RWPE2 (cell line): Measurements from ENCODE around the gene CDCA3.
"Not testable (repeated sequence)": the region's sequence is repeated elsewhere in the genome, so short reads cannot be mapped to it uniquely, and the experiment has no call there.

Experiments
- ATAC-seq: fragments of 200-7000 bp; cut with Tn5 transposase; 3 replicates; pipeline ENCODE4 v1.9.1; 2021; ENCODE audit warnings: low read depth
- DNase-seq: peaks from one replicate; pipeline ENCODE4 v3.0.0-alpha.2; 2020; ENCODE audit warnings: low spot score
- H3K27ac ChIP-seq: fragments of 450-650 bp; 2 replicates; pipeline ENCODE4 v1.5.1; 2017; ENCODE audit warnings: mild to moderate bottlenecking; ENCODE audit not compliant: poor library complexity, severe bottlenecking
- H3K27me3 ChIP-seq: fragments of 250-450 bp; sonication (Bioruptor Pico); 2 replicates; pipeline ENCODE4 v1.5.1; 2021; ENCODE audit warnings: mild to moderate bottlenecking, moderate library complexity; ENCODE audit not compliant: insufficient read depth, poor library complexity, severe bottlenecking
- H3K36me3 ChIP-seq: fragments of 250-450 bp; sonication (Bioruptor Pico); 2 replicates; pipeline ENCODE4 v1.5.1; 2020; ENCODE audit warnings: low read depth, mild to moderate bottlenecking, moderate library complexity
- H3K4me1 ChIP-seq: fragments of 250-450 bp; sonication (Bioruptor Pico); 2 replicates; pipeline ENCODE4 v1.5.1; 2021; ENCODE audit warnings: mild to moderate bottlenecking, moderate library complexity; ENCODE audit not compliant: insufficient read depth, poor library complexity, severe bottlenecking
- H3K4me3 ChIP-seq: fragments of 250-450 bp; sonication (Bioruptor Pico); 2 replicates; pipeline ENCODE4 v1.5.1; 2021; ENCODE audit warnings: mild to moderate bottlenecking, moderate library complexity; ENCODE audit not compliant: severe bottlenecking
- H3K9me3 ChIP-seq: fragments of 250-450 bp; sonication (Bioruptor Pico); 2 replicates; pipeline ENCODE4 v1.5.1; 2021; ENCODE audit warnings: mild to moderate bottlenecking, moderate library complexity; ENCODE audit not compliant: severe bottlenecking
- TF ChIP-seq, protein P1 (sequence below): fragments of 450-650 bp; IDR thresholded peaks from one replicate; pipeline ENCODE4 v1.5.1; 2017; ENCODE audit warnings: mild to moderate bottlenecking, moderate library complexity; ENCODE audit not compliant: poor library complexity, severe bottlenecking

CDCA3 gene

DNA sequence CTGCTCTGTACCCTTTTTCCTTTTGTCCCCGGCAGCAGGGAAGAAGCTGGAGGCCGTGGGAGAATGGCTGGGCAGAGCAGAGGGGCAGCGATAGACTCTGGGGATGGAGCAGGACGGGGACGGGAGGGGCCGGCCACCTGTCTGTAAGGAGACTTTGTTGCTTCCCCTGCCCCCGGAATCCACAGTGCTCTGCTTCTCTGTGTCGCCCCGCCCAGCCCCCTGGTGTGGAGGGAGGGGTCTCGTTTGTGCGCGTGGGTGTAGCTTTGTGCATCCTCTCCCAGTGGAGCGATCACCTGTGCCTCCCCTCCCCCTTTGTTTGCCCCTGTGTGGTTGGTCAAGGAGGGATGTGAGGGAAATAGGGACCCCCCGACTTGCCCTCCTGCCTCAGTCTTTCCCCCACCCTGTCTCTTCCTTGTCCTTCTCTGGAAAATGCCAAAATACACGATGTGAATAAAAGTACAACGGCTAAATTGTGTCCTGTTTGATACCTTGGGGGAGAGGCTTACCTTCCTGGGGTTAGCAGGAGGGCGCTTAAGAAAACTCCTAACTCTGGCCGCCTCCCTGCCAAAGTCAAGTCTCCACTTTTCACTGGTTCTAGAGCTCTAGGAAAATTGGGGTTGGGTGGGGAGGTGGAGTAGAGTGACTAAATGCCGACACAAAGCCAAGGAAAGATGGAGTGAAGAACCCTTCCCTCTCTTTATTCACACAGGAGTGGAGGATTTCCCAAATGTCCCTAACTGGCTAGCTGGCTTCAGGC, 15.3 kb upstream of the CDCA3 start:
- DNase-seq = no peak
- TF ChIP-seq, protein P1, sequence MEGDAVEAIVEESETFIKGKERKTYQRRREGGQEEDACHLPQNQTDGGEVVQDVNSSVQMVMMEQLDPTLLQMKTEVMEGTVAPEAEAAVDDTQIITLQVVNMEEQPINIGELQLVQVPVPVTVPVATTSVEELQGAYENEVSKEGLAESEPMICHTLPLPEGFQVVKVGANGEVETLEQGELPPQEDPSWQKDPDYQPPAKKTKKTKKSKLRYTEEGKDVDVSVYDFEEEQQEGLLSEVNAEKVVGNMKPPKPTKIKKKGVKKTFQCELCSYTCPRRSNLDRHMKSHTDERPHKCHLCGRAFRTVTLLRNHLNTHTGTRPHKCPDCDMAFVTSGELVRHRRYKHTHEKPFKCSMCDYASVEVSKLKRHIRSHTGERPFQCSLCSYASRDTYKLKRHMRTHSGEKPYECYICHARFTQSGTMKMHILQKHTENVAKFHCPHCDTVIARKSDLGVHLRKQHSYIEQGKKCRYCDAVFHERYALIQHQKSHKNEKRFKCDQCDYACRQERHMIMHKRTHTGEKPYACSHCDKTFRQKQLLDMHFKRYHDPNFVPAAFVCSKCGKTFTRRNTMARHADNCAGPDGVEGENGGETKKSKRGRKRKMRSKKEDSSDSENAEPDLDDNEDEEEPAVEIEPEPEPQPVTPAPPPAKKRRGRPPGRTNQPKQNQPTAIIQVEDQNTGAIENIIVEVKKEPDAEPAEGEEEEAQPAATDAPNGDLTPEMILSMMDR = no peak
- Histone ChIP-seq H3K9me3 (no peaks in the 10 kb centered on the region), H3K27ac (peak overlapping the region; percentile 88), H3K4me1 (peaks cover 6% of the 10 kb centered on the region), H3K27me3 (no peaks in the 10 kb centered on the region), H3K4me3 (no peak overlapping the region), H3K36me3 (peaks cover 66% of the 10 kb centered on the region)
- ATAC-seq = no peak

DNA sequence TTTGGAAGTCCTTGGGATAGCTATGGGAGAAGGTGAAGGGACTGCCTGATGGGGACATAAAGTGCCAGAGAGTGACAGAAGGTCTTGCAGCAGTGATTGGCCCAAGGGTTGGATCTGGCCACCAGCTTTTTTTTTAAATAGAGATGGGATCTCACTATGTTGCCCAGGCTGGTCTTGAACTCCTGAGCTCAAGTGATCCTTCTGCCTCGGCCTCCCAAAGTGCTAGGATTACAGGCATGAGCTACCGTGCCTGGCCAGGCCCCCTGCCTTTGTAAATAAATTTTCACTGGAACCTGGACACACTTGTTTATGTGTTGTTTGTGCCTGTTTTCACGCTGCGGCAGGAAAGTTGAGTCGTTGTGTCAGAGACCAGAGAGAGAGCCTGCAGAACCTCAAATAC, 14.2 kb upstream of the CDCA3 start:
- not testable (repeated sequence) for H3K4me3 ChIP-seq, DNase-seq, H3K9me3 ChIP-seq, H3K27ac ChIP-seq, H3K4me1 ChIP-seq, H3K27me3 ChIP-seq, ATAC-seq
- H3K36me3 ChIP-seq = peaks cover 58% of the 10 kb centered on the region

DNA sequence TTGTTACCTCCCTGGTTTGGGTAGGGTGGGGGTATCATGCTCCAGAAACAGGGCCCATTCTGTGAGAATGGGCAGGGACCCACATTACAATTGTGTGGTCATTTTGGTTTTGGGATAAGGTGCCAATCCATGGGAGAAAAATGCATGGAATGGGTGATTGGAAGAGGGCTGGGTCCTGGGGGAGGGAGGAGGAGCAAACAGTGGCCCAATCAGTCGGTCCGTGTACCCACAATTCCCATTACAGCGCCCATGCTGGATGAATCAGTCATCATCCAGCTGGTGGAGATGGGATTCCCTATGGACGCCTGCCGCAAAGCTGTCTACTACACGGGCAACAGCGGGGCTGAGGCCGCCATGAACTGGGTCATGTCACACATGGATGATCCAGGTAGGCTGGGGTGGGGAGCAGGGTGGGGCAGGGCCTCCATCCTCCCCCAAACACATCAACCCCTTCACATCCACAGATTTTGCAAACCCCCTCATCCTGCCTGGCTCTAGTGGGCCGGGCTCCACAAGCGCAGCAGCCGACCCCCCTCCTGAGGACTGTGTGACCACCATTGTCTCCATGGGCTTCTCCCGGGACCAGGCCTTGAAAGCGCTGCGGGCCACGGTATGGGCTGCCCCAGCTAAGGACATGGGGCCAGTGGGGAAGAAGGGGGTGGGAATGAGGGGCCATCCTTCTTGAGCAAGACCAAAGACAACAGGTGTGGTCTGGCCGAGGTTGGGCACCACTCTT, 12.7 kb upstream of the CDCA3 start:
- H3K4me3 ChIP-seq = no peak overlapping the region
- peaks cover under 1% of the 10 kb centered on the region for H3K4me1 ChIP-seq
- H3K27me3 ChIP-seq = no peaks in the 10 kb centered on the region
- peaks cover 52% of the 10 kb centered on the region for H3K36me3 ChIP-seq
- H3K27ac ChIP-seq = no peak overlapping the region
- ATAC-seq (no peak), DNase-seq (no peak)
- H3K9me3 ChIP-seq = no peaks in the 10 kb centered on the region
- TF ChIP-seq, protein P1 = no peak

DNA sequence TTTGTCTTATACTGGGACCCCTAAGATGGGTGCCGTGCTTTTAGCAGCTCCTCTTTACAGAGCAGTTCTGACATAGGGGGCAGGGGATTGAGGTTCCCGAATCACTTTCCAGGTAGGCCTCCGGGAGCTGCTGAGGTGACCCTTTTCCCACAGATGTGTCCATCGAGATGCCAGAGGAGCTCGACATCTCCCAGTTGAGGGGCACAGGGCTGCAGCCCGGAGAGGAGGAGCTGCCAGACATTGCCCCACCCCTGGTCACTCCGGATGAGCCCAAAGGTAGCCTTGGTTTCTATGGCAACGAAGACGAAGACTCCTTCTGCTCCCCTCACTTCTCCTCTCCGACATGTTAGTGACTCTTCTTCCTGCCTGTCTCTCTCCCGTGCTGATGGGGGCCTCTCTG, 11.9 kb upstream of the CDCA3 start:
- no peaks in the 10 kb centered on the region for H3K4me1 ChIP-seq
- DNase-seq (no peak), ATAC-seq (no peak)
- no peak overlapping the region for H3K4me3 ChIP-seq
- H3K9me3 ChIP-seq = no peaks in the 10 kb centered on the region
- TF ChIP-seq, protein P1 = no peak
- peaks cover 50% of the 10 kb centered on the region for H3K36me3 ChIP-seq
- H3K27ac ChIP-seq = no peak overlapping the region
- H3K27me3 ChIP-seq = no peaks in the 10 kb centered on the region

DNA sequence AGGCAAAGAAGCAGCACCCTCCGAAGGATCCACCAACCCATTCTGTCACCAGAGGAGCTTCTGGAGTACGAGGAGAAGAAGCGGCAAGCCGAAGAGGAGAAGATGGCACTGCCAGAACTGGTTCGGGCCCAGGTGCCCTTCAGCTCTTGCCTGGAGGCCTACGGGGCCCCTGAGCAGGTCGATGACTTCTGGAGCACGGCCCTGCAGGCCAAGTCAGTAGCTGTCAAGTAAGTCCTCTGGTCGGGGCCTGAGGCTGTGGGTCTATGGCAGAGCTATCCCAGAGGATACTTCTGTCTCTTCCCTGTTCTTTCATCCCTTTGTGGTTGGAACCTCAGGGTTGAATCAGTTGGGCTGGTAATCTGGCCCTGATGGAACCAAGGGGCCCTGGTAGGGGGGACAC, 10.3 kb upstream of the CDCA3 start:
- Histone ChIP-seq H3K27me3 (no peaks in the 10 kb centered on the region), H3K27ac (no peak overlapping the region), H3K4me1 (no peaks in the 10 kb centered on the region), H3K4me3 (no peak overlapping the region), H3K9me3 (no peaks in the 10 kb centered on the region), H3K36me3 (peaks cover 65% of the 10 kb centered on the region)
- ATAC-seq (no peak; the same call in 2 of the 3 replicates), DNase-seq (no peak)
- TF ChIP-seq, protein P1 = no peak
